AG04450 (cell line): ENCODE results near the gene BBS9. TPM values are rescaled to one million over a fixed set of nuclear protein-coding genes. Genes with fewer than 3 reads are reported as not detected.

Experiments
- CTCF ChIA-PET: fragments of 300-600, 350-600 bp; formaldehyde crosslinking; extraction: SDS; loops from one replicate; lab custom pipeline; 2022; ENCODE audit warnings: antibody characterized with exemption, inconsistent platforms; lab: Charles Lee
- POLR2A ChIA-PET: fragments of 350-600 bp; formaldehyde crosslinking; extraction: SDS; loops from one replicate; lab custom pipeline; 2021; ENCODE audit warnings: antibody characterized with exemption, inconsistent platforms; lab: Yijun Ruan, JAX
- DNase-seq: peaks from one replicate; pipeline ENCODE4 v3.0.0-alpha.2; 2011; ENCODE audit warnings: low read depth, low spot score
- H3K27ac ChIP-seq: one replicate; pipeline ENCODE4 v1.5.1; 2012; ENCODE audit warnings: low read depth, low read length, control low read depth
- H3K27me3 ChIP-seq: one replicate; pipeline ENCODE4 v1.6.0; 2012; ENCODE audit warnings: low read length; ENCODE audit not compliant: control insufficient read depth, insufficient read depth
- H3K4me3 ChIP-seq: 2 replicates; pipeline ENCODE4 v1.5.1; 2011; ENCODE audit warnings: mild to moderate bottlenecking, low read depth, low read length, control low read depth
- H3K9me3 ChIP-seq: 2 replicates; pipeline ENCODE4 v1.5.1; 2012; ENCODE audit warnings: low read length; ENCODE audit not compliant: control insufficient read depth, insufficient read depth
- polyA plus RNA-seq: library from polyadenylated mRNA; depleted of rRNA; stranded (reverse); fragments of >200 nt; gene quantifications from 2 replicates; pipeline ENCODE4 v1.2.3, GENCODE V29; 2011
- TF ChIP-seq, protein P1 (sequence below): IDR thresholded peaks from 2 replicates; pipeline ENCODE4 v1.5.1; 2011; ENCODE audit warnings: low read depth, low read length, control low read depth, inconsistent platforms

BBS9 gene
- polyA plus RNA-seq, 1 experiment, result 15.6 TPM

DNA sequence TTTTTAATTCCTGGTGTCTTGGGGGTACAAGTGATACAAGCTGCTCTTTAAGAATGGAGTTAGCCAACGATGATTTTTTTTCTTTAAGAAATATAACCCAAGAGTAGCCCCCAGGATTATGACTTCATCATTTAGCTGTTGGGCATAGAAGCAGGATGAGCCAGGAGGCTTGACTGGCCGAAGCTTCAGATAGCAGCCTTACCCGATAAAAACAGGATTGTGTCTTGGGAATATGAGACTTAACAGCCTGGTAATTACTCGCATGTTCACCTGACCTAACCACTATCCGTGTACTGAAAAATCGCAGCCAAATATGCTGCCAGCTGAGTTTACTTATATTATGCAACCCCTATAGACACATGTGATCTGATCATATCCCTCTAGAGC is 430.0 kb downstream of the BBS9 start:
- ChIA-PET CTCF (interaction anchor here (1.0 to 1.5 kb wide), 2 partner anchors 137 to 373 kb away, joined by 3 read pairs; no protein-coding TSS in a partner anchor), POLR2A (no interaction called here)
- Histone ChIP-seq H3K4me3 (no peak overlapping the region), H3K27me3 (no peaks in the 10 kb centered on the region), H3K27ac (no peak overlapping the region), H3K9me3 (no peaks in the 10 kb centered on the region)
- DNase-seq, result no peak
- TF ChIP-seq, protein P1, sequence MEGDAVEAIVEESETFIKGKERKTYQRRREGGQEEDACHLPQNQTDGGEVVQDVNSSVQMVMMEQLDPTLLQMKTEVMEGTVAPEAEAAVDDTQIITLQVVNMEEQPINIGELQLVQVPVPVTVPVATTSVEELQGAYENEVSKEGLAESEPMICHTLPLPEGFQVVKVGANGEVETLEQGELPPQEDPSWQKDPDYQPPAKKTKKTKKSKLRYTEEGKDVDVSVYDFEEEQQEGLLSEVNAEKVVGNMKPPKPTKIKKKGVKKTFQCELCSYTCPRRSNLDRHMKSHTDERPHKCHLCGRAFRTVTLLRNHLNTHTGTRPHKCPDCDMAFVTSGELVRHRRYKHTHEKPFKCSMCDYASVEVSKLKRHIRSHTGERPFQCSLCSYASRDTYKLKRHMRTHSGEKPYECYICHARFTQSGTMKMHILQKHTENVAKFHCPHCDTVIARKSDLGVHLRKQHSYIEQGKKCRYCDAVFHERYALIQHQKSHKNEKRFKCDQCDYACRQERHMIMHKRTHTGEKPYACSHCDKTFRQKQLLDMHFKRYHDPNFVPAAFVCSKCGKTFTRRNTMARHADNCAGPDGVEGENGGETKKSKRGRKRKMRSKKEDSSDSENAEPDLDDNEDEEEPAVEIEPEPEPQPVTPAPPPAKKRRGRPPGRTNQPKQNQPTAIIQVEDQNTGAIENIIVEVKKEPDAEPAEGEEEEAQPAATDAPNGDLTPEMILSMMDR, result no peak

DNA sequence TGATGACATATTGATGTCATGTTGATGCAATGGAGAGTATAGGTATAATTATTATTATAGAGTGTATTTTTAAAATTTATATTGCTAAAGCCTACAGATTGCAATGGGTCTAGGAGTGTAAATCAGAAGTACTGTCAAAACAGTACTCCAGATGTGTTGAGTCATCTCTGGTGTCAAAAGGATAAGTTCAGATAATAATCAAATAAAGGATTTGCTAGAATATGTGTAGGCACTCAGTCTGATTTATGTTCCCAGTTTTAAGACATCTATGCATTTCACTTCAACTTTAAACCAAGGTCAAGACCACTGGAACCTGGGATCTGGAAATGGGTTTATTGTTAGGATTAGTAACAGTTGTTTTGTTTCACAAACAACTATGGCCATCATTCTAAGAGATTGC is 433.6 kb downstream of the BBS9 start:
- Histone ChIP-seq H3K27me3 (no peaks in the 10 kb centered on the region), H3K4me3 (no peak overlapping the region), H3K9me3 (no peaks in the 10 kb centered on the region), H3K27ac (no peak overlapping the region)
- ChIA-PET CTCF (interaction anchor here (0.6 kb wide), 1 partner anchor 21 kb away, joined by 4 read pairs; no protein-coding TSS in a partner anchor), POLR2A (no interaction called here)
- no peak for DNase-seq
- TF ChIP-seq, protein P1, result no peak

DNA sequence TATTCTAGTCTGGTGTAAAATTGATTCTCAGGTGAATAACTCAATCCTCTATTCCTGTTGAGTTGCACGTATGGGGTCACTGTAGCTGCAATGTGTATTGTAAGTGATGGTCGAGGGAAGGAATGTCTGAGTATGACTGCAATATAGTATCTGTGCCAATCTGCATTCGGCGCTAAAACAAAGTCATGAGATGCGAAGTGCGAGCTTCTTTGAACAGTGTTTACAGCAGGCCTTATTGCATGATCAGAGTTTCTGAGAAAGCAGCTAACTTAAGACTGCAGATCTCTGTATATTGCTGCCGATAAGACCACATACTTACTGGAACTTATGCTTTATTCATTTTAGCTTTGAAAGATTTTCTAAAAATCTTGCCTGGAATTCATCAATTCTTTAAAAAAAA is 434.3 kb downstream of the BBS9 start:
- Histone ChIP-seq H3K27ac (no peak overlapping the region), H3K4me3 (no peak overlapping the region), H3K27me3 (no peaks in the 10 kb centered on the region), H3K9me3 (no peaks in the 10 kb centered on the region)
- CTCF ChIA-PET, result no interaction called here
- TF ChIP-seq, protein P1, result no peak
- POLR2A ChIA-PET, result no interaction called here
- DNase-seq, result no peak

DNA sequence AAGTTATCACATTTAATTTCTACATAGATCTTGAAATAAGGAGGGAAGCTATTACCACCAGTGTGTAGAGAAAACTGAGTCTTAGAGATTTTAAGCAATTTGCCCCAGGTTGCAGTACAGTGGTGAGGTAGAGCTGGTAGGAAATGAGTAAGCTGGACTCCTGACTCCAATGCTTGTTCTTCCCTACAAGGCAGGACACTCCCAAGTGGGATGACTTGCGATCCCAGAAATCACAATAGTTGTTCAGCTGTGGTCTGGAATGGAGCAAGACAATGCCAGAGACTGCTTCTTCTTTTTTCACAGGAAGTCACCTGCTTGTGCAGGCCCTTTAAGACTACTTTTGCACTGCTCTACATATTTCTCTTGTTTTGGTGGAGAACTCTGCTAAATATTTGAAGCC is 448.8 kb downstream of the BBS9 start:
- no peak overlapping the region for H3K4me3 ChIP-seq
- no peak overlapping the region for H3K27ac ChIP-seq
- no peaks in the 10 kb centered on the region for H3K9me3 ChIP-seq
- POLR2A ChIA-PET, result no interaction called here
- no peak for DNase-seq
- CTCF ChIA-PET, result no interaction called here
- H3K27me3 ChIP-seq, result no peaks in the 10 kb centered on the region
- TF ChIP-seq, protein P1, result no peak

DNA sequence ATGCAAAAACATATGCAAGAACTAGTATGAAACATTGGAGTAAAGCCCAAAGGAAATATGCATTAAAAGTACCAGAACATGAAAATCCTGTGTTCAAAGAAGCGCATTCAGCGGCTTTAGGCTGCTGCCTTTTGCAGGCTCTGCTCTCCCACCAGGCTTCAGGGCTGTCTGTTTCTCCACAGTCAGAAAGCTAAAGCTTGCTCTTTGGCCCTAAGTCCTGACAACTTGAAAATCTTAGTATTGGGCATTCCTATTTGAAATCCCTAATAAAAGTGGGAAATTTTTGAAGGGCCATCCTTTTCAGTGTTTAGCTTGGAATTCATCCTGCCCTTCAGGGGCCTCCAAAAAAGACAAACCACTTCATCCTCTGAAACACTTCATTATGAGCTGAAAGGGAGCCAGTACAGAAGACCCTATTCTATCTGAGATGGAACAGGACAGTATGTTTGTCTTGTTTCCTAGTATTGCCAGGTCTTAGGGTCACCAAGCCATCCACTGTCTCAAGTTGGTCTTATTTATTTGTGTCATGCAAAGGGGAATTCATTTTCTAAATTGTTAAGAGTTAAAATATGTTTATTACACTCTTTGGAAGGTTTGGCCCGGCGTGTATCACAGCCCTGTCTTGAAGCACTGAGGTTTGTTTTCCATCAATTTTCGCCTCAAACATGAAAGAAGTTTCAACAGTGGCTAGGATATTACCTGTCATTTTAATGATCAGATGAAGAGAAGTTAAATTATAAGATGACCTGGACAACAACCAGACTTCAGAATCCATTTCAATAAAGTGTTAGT is 449.7 kb downstream of the BBS9 start:
- no peaks in the 10 kb centered on the region for H3K9me3 ChIP-seq
- no peaks in the 10 kb centered on the region for H3K27me3 ChIP-seq
- DNase-seq, result no peak
- CTCF ChIA-PET, result interaction anchor here (0.7 kb wide), 1 partner anchor 354 kb away, joined by 3 read pairs; no protein-coding TSS in a partner anchor
- H3K27ac ChIP-seq, result no peak overlapping the region
- H3K4me3 ChIP-seq, result no peak overlapping the region
- TF ChIP-seq, protein P1, result no peak
- POLR2A ChIA-PET, result no interaction called here
